ENCODE results near the gene EPB41L1.

DNA sequence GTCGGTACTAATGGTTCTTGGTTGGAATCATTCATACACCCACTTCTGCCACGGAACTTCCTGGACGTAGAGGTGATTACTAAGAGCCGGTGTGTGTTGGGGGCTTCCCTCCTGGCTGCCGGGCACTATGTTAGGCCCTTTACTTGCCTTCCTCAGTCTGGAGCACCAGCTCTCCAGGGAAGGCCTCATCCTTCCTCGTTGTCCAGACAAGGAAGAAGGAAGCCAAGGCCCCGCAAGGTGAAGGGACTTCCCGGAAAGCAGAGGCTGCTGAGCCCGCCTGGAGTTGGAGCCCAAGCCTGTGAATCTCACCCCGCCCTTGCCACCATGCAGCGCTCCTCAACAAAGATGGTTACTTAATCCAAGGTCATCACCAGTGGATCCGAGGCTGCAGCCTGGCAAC lies 107.9 kb downstream of the EPB41L1 start:
- TF ChIP-seq, protein P1, sequence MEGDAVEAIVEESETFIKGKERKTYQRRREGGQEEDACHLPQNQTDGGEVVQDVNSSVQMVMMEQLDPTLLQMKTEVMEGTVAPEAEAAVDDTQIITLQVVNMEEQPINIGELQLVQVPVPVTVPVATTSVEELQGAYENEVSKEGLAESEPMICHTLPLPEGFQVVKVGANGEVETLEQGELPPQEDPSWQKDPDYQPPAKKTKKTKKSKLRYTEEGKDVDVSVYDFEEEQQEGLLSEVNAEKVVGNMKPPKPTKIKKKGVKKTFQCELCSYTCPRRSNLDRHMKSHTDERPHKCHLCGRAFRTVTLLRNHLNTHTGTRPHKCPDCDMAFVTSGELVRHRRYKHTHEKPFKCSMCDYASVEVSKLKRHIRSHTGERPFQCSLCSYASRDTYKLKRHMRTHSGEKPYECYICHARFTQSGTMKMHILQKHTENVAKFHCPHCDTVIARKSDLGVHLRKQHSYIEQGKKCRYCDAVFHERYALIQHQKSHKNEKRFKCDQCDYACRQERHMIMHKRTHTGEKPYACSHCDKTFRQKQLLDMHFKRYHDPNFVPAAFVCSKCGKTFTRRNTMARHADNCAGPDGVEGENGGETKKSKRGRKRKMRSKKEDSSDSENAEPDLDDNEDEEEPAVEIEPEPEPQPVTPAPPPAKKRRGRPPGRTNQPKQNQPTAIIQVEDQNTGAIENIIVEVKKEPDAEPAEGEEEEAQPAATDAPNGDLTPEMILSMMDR (IDR thresholded peaks at IDR 0.05; ENCODE audit: low read depth, low read length), result no peak
- no peak for TF ChIP-seq EZH2phosphoT487 (IDR thresholded peaks at IDR 0.05; ENCODE audit: low read depth)

Measured in OCI-LY3 (cell line).